CD4-positive, alpha-beta memory T cell (primary cell): ENCODE data around the gene IL20RA. TPM values are rescaled to one million over a fixed set of nuclear protein-coding genes. Genes with fewer than 3 reads are reported as not detected.

Source experiments
- CTCF ChIA-PET: fragments of 350-600 bp; sonication (Branson Sonifier 250); formaldehyde crosslinking; loops from one replicate; lab custom pipeline; 2021; ENCODE audit warnings: inconsistent platforms; ENCODE audit not compliant: partially characterized antibody; lab: Charles Lee
- POLR2A ChIA-PET: fragments of 350-600 bp; sonication (Branson Sonifier 250); formaldehyde crosslinking; loops from one replicate; lab custom pipeline; 2021; ENCODE audit not compliant: partially characterized antibody; lab: Charles Lee
- DNase-seq, 5 donors: peaks; one replicate each; pipeline versions ENCODE4 v3.0.0 to v3.0.0-alpha.2; 2020 to 2022; ENCODE audit warnings: mixed read lengths in 1 of 5
- H3K27ac ChIP-seq: one replicate; pipeline ENCODE4 v1.7.0; 2013; ENCODE audit warnings: low read depth, low read length
- H3K27me3 ChIP-seq: 2 replicates; pipeline ENCODE4 v1.7.0; 2013; ENCODE audit warnings: mild to moderate bottlenecking, low read length, moderate library complexity; ENCODE audit not compliant: insufficient read depth
- H3K36me3 ChIP-seq: 2 replicates; pipeline ENCODE4 v1.7.0; 2013; ENCODE audit warnings: mild to moderate bottlenecking, low read length, moderate library complexity; ENCODE audit not compliant: insufficient read depth
- H3K4me1 ChIP-seq: 2 replicates; pipeline ENCODE4 v1.7.0; 2013; ENCODE audit warnings: mild to moderate bottlenecking, low read length, moderate library complexity; ENCODE audit not compliant: insufficient read depth
- H3K4me3 ChIP-seq, 2 donors: one replicate each; pipeline ENCODE4 v1.7.0; 2013; ENCODE audit warnings: low read length in 2 of 2, mild to moderate bottlenecking in 1 of 2
- H3K9me3 ChIP-seq, 2 donors: one replicate each; pipeline ENCODE4 v1.7.0; 2013; ENCODE audit warnings: low read length in 2 of 2, control low read depth in 1 of 2; ENCODE audit not compliant: control insufficient read depth in 1 of 2
- H3K27ac Mint-ChIP-seq, 7 donors: one replicate each; pipeline ENCODE4 v1.8.0; 2020 to 2021; ENCODE audit warnings: mixed read lengths in 7 of 7, mild to moderate bottlenecking in 6 of 7, inconsistent platforms in 3 of 7, moderate library complexity in 3 of 7
- H3K27me3 Mint-ChIP-seq, 2 donors: one replicate each; pipeline ENCODE4 v1.8.0; 2020 to 2021; ENCODE audit warnings: mixed read lengths in 2 of 2
- H3K36me3 Mint-ChIP-seq, 2 donors: one replicate each; pipeline ENCODE4 v1.8.0; 2020 to 2021; ENCODE audit warnings: mixed read lengths in 2 of 2, inconsistent platforms in 1 of 2, mild to moderate bottlenecking in 1 of 2
- H3K4me1 Mint-ChIP-seq, 4 donors: one replicate each; pipeline ENCODE4 v1.8.0; 2020 to 2021; ENCODE audit warnings: mixed read lengths in 4 of 4, mild to moderate bottlenecking in 1 of 4
- H3K4me3 Mint-ChIP-seq, 8 donors: one replicate each; pipeline ENCODE4 v1.8.0; 2020 to 2021; ENCODE audit warnings: mixed read lengths in 8 of 8, mild to moderate bottlenecking in 7 of 8, moderate library complexity in 6 of 8, inconsistent platforms in 3 of 8
- H3K9me3 Mint-ChIP-seq, 8 donors: one replicate each; pipeline ENCODE4 v1.8.0; 2020 to 2021; ENCODE audit warnings: mixed read lengths in 8 of 8, mild to moderate bottlenecking in 5 of 8, inconsistent platforms in 3 of 8, moderate library complexity in 1 of 8
- intact Hi-C: fragments of 100-400 bp; cut with micrococcal nuclease; formaldehyde crosslinking; loops from one replicate; pipeline ENCODE4 v1.15.1; 2023
- polyA plus RNA-seq, 2 donors: library from polyadenylated mRNA; unstranded; fragments of 300-500 nt; fragmentation: Illumina TruSeq; gene quantifications; one replicate each; pipeline ENCODE4 v1.2.3, GENCODE V29; 2021
- total RNA-seq, 2 experiments: library from RNA; stranded (reverse); gene quantifications; one replicate each; pipeline ENCODE4 v1.2.3, GENCODE V29; 2021

IL20RA gene
- total and polyA plus RNA-seq, 4 experiments from 2014 or later, result not detected

GRCh38 chr6:136994782-136995181 is 50.0 kb downstream of the IL20RA start:
- no peaks in the 10 kb centered on the region for H3K9me3 ChIP-seq
- Mint-ChIP-seq H3K4me3 (no peak overlapping the region), H3K4me1 (peaks cover 0 to 10% (median 4%) of the 10 kb centered on the region in 4 donors), H3K27ac (no peak overlapping the region), H3K27me3 (peaks cover 31 to 41% of the 10 kb centered on the region in 2 donors), H3K36me3 (no peaks in the 10 kb centered on the region), H3K9me3 (peaks cover 0 to 2% (median 0%) of the 10 kb centered on the region in 8 donors)
- no peak for DNase-seq
- ChIA-PET CTCF (interaction anchor here (1.1 kb wide), 1 partner anchor 10 kb away, joined by 3 read pairs; no protein-coding TSS in a partner anchor), POLR2A (no interaction called here)
- no peak overlapping the region for H3K4me3 ChIP-seq
- intact Hi-C loops, result no loop called here
- no peaks in the 10 kb centered on the region for H3K36me3 ChIP-seq
- no peak overlapping the region for H3K27ac ChIP-seq
- peaks cover 15% of the 10 kb centered on the region for H3K27me3 ChIP-seq
- peaks cover 4% of the 10 kb centered on the region for H3K4me1 ChIP-seq

DNA sequence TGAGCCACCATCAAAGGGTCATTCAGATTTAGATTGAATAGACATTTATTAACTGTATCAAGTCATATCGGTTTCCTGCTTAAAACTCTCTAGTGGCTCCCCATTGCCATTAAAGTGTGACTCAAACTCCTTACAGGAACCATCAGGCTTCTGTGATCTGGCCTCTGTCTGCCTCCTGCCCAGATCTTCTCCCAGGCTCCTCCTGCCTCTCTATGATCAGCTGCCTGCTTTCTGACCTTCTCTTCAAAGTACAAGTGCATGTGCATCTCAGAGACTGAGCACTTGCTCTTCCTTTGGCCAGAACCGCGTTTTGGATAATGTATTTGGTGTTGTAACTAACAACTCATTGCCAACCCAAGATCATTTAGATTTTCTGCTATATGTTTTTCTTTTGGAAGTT is 52.7 kb downstream of the IL20RA start:
- Mint-ChIP-seq H3K36me3 (no peaks in the 10 kb centered on the region), H3K9me3 (peaks cover 0 to 2% (median 0%) of the 10 kb centered on the region in 8 donors), H3K4me1 (peaks cover 0 to 18% (median 6%) of the 10 kb centered on the region in 4 donors), H3K4me3 (no peak overlapping the region), H3K27ac (no peak overlapping the region), H3K27me3 (peaks cover 45 to 55% of the 10 kb centered on the region in 2 donors)
- H3K4me1 ChIP-seq, result peaks cover 8% of the 10 kb centered on the region
- H3K4me3 ChIP-seq, result no peak overlapping the region
- peaks cover 24% of the 10 kb centered on the region for H3K27me3 ChIP-seq
- intact Hi-C loops, result no loop called here
- ChIA-PET CTCF (no interaction called here), POLR2A (no interaction called here)
- H3K36me3 ChIP-seq, result no peaks in the 10 kb centered on the region
- DNase-seq, result no peak
- no peak overlapping the region for H3K27ac ChIP-seq
- H3K9me3 ChIP-seq, result no peaks in the 10 kb centered on the region

- ChIA-PET CTCF (no interaction called here), POLR2A (no interaction called here)
- Histone ChIP-seq H3K4me1 (peaks cover 8% of the 10 kb centered on the region), H3K4me3 (no peak overlapping the region), H3K27me3 (peaks cover 24% of the 10 kb centered on the region), H3K36me3 (no peaks in the 10 kb centered on the region), H3K9me3 (no peaks in the 10 kb centered on the region), H3K27ac (no peak overlapping the region)
- intact Hi-C loops, result no loop called here
- H3K9me3 Mint-ChIP-seq, result peaks cover 0 to 2% (median 0%) of the 10 kb centered on the region in 8 donors
- no peaks in the 10 kb centered on the region for H3K36me3 Mint-ChIP-seq
- H3K27me3 Mint-ChIP-seq, result peaks cover 43 to 53% of the 10 kb centered on the region in 2 donors
- no peak overlapping the region for H3K27ac Mint-ChIP-seq
- H3K4me3 Mint-ChIP-seq, result no peak overlapping the region
- no peak for DNase-seq
- H3K4me1 Mint-ChIP-seq, result peaks cover 0 to 18% (median 6%) of the 10 kb centered on the region in 4 donors
Observed at GRCh38 chr6:136991646-136992045, 53.1 kb downstream of the IL20RA start.

DNA sequence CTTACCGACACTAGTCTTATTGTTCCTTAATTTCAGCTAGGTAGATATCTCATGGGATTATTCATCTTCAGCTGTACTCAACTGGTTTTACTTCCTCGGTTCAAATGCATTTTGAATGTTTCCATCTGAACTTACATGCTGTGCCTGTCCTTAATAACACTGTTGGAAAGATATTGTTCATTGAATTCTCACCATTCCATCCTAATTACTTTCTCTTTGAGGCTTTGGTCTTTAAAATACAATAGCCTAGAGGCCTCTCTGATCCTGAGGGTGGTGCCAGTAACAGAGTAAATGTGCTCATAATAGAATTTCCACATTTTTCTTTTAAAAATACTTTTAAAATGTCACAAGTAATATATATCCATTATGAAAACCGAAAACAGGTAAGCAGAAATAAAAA is 54.0 kb downstream of the IL20RA start:
- Mint-ChIP-seq H3K27ac (no peak overlapping the region), H3K4me3 (peak overlapping the region in 1 of 8 donors; percentile 7), H3K36me3 (no peaks in the 10 kb centered on the region), H3K9me3 (peaks cover 0 to 2% (median 0%) of the 10 kb centered on the region in 8 donors), H3K27me3 (peaks cover 43 to 49% of the 10 kb centered on the region in 2 donors), H3K4me1 (peaks cover 0 to 18% (median 6%) of the 10 kb centered on the region in 4 donors)
- Histone ChIP-seq H3K27me3 (peaks cover 24% of the 10 kb centered on the region), H3K4me3 (no peak overlapping the region), H3K27ac (no peak overlapping the region), H3K9me3 (no peaks in the 10 kb centered on the region), H3K4me1 (peaks cover 8% of the 10 kb centered on the region), H3K36me3 (no peaks in the 10 kb centered on the region)
- intact Hi-C loops, result no loop called here
- no peak for DNase-seq
- ChIA-PET POLR2A (no interaction called here), CTCF (no interaction called here)

GRCh38 chr6:136990242-136990578 is 54.6 kb downstream of the IL20RA start:
- H3K36me3 ChIP-seq, result no peaks in the 10 kb centered on the region
- peak overlapping the region in 1 of 8 donors; percentile 11 for H3K4me3 Mint-ChIP-seq
- peaks cover 8% of the 10 kb centered on the region for H3K4me1 ChIP-seq
- DNase-seq, result no peak
- peaks cover 0 to 2% (median 0%) of the 10 kb centered on the region in 8 donors for H3K9me3 Mint-ChIP-seq
- no peak overlapping the region for H3K27ac Mint-ChIP-seq
- CTCF ChIA-PET, result no interaction called here
- peaks cover 24% of the 10 kb centered on the region for H3K27me3 ChIP-seq
- H3K27me3 Mint-ChIP-seq, result peaks cover 43 to 49% of the 10 kb centered on the region in 2 donors
- peaks cover 0 to 18% (median 6%) of the 10 kb centered on the region in 4 donors for H3K4me1 Mint-ChIP-seq
- H3K4me3 ChIP-seq, result no peak overlapping the region
- no peaks in the 10 kb centered on the region for H3K9me3 ChIP-seq
- POLR2A ChIA-PET, result no interaction called here
- H3K27ac ChIP-seq, result no peak overlapping the region
- H3K36me3 Mint-ChIP-seq, result no peaks in the 10 kb centered on the region
- intact Hi-C loops, result no loop called here

GRCh38 chr6:136989571-136990241 is 55.1 kb downstream of the IL20RA start:
- ChIA-PET POLR2A (no interaction called here), CTCF (interaction anchor here (1.0 kb wide), 1 partner anchor 18 kb away, joined by 3 read pairs; no protein-coding TSS in a partner anchor)
- H3K36me3 ChIP-seq, result no peaks in the 10 kb centered on the region
- H3K4me1 ChIP-seq, result peaks cover 8% of the 10 kb centered on the region
- no peak overlapping the region for H3K27ac Mint-ChIP-seq
- no peak for DNase-seq
- H3K27ac ChIP-seq, result no peak overlapping the region
- intact Hi-C loops, result no loop called here
- H3K36me3 Mint-ChIP-seq, result no peaks in the 10 kb centered on the region
- peak overlapping the region in 3 of 8 donors; percentile 11 to 41 (median 22) for H3K4me3 Mint-ChIP-seq
- H3K4me3 ChIP-seq, result no peak overlapping the region
- H3K27me3 ChIP-seq, result peaks cover 24% of the 10 kb centered on the region
- H3K9me3 Mint-ChIP-seq, result peaks cover 0 to 2% (median 0%) of the 10 kb centered on the region in 8 donors
- H3K9me3 ChIP-seq, result no peaks in the 10 kb centered on the region
- H3K27me3 Mint-ChIP-seq, result peaks cover 42 to 45% of the 10 kb centered on the region in 2 donors
- H3K4me1 Mint-ChIP-seq, result peaks cover 0 to 18% (median 6%) of the 10 kb centered on the region in 4 donors

DNA sequence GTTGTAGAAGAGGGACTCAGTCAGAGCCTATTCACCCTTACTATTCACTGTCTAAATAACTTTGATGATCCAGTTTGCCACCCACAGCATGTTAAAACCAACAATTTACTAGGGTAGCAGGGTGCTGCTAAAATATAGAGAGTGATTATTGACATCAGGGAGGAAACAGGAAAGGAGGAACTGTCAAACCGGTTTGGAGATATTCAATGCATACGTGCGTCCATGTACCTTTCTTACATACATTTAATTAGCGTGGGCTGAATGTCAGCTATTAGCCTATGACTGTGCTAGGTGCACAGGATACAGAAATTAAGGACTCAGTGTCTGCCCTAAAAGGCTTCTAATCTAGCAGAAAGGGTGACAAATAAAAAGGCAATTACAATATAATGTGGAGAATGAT is 57.2 kb downstream of the IL20RA start:
- intact Hi-C loops, result no loop called here
- Histone ChIP-seq H3K4me3 (no peak overlapping the region), H3K36me3 (no peaks in the 10 kb centered on the region), H3K4me1 (peaks cover 8% of the 10 kb centered on the region), H3K27ac (no peak overlapping the region), H3K9me3 (no peaks in the 10 kb centered on the region), H3K27me3 (peaks cover 24% of the 10 kb centered on the region)
- no peak for DNase-seq
- Mint-ChIP-seq H3K9me3 (no peaks in the 10 kb centered on the region), H3K36me3 (no peaks in the 10 kb centered on the region), H3K27ac (no peak overlapping the region), H3K4me1 (peaks cover 0 to 18% (median 6%) of the 10 kb centered on the region in 4 donors), H3K4me3 (no peak overlapping the region), H3K27me3 (peaks cover 34 to 39% of the 10 kb centered on the region in 2 donors)
- ChIA-PET POLR2A (no interaction called here), CTCF (interaction anchor here (0.7 kb wide), 1 partner anchor 17 kb away, joined by 3 read pairs; no protein-coding TSS in a partner anchor)
